Activated CD4-positive, CD25-positive, alpha-beta regulatory T cell (primary cell): ENCODE data around the gene TMEM243.
"Not testable (repeated sequence)": the region's sequence is repeated elsewhere in the genome, so short reads cannot be mapped to it uniquely, and the experiment has no call there.

ENCODE experiments used
- DNase-seq, 4 experiments: peaks; one replicate each; lab custom pipeline; 2025; lab: John Stamatoyannopoulos, UW

The TMEM243 gene

GRCh38 chr7:87219545-87220025 lies at the start of gene TMEM243:
TMEM243 (minus strand) TSS chr7:87219732; CDS start chr7:87219503, 229 bp downstream.
- peak; percentile 54 to 74 (median 66) for DNase-seq

GRCh38 chr7:87267239-87267900 lies 47.8 kb upstream of the TMEM243 start:
- no peak for DNase-seq

GRCh38 chr7:87263537-87263936 lies 44.0 kb upstream of the TMEM243 start:
- no peak for DNase-seq

GRCh38 chr7:87253589-87254087 lies 34.1 kb upstream of the TMEM243 start:
- DNase-seq, result no peak

- DNase-seq, result not testable (repeated sequence)
These were observed 26.1 kb upstream of the TMEM243 start for GRCh38 chr7:87245671-87246070.

GRCh38 chr7:87238464-87239051 lies 19.0 kb upstream of the TMEM243 start:
- not testable (repeated sequence) for DNase-seq

- DNase-seq, result no peak
These were observed 15.4 kb upstream of the TMEM243 start for GRCh38 chr7:87234949-87235348.

GRCh38 chr7:87231711-87232110 lies 12.2 kb upstream of the TMEM243 start:
- DNase-seq, result no peak

- DNase-seq, result no peak
These were observed 11.7 kb upstream of the TMEM243 start for GRCh38 chr7:87231258-87231657.

GRCh38 chr7:87226495-87226894 lies 7.0 kb upstream of the TMEM243 start:
- no peak for DNase-seq

- DNase-seq, result no peak
These were observed 6.2 kb upstream of the TMEM243 start for GRCh38 chr7:87225696-87226095.

- DNase-seq, result no peak
These were observed 4.1 kb upstream of the TMEM243 start for GRCh38 chr7:87223666-87224065.

GRCh38 chr7:87220734-87221215 lies 1.2 kb upstream of the TMEM243 start:
- DNase-seq, result no peak

- DNase-seq, result peak; percentile 57 to 67 (median 64)
These were observed 648 bp upstream of the TMEM243 start for GRCh38 chr7:87220026-87220733.

- no peak for DNase-seq
These were observed 562 bp downstream of the TMEM243 start for GRCh38 chr7:87218796-87219544.

GRCh38 chr7:87217983-87218653 lies 1.4 kb downstream of the TMEM243 start:
- DNase-seq, result no peak

GRCh38 chr7:87216701-87217508 lies 2.6 kb downstream of the TMEM243 start:
- no peak for DNase-seq

GRCh38 chr7:87215046-87215445 lies 4.5 kb downstream of the TMEM243 start:
- no peak for DNase-seq

- DNase-seq, result no peak
These were observed 5.7 kb downstream of the TMEM243 start for GRCh38 chr7:87213811-87214210.

- DNase-seq, result no peak
These were observed 6.3 kb downstream of the TMEM243 start for GRCh38 chr7:87213252-87213651.
